GM21786 (cell line): Measurements from ENCODE around the gene KRT7.
"Not testable (repeated sequence)": the region's sequence is repeated elsewhere in the genome, so short reads cannot be mapped to it uniquely, and the experiment has no call there.

ENCODE experiments used
- ATAC-seq: cut with Tn5 transposase; IDR thresholded peaks from one replicate; pipeline ENCODE4 v1.9.1; 2021; ENCODE audit not compliant: unreplicated experiment

KRT7 gene

GRCh38 chr12:52254965-52255751 lies 22.1 kb downstream of the KRT7 start:
- no peak for ATAC-seq

DNA sequence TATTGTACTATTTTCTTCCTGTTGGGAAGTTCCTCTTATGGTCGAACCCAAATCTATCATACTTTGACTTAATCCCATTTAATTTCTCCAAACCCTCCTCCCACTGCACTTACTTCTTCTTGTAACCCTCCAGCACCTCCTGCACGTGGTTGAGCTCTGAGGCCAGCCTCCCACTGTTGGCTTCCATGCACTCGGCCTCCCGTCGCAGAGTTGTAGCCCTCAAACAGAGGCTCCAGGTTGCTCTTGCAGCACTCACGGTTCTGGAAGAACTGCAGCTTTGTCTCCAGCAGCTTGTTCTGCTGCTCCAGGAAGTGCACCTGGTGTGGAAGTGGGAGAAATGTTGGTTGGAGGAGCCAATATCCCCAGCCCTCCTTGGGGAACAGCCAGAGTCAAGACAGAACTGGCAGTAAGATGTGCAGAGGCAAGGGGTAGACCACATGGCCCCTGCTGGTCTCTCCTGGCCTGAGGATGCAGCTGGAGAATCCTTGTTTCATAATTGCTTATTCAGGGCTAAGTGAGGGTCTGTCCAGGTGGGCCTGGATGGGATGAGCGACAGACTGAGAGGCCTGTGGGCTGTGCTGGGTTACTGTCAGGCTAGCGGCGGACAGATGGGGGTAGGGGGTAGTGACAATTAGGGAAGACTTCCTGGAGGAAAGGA lies 23.0 kb downstream of the KRT7 start:
- no peak for ATAC-seq

GRCh38 chr12:52256584-52256935 lies 23.5 kb downstream of the KRT7 start:
- no peak for ATAC-seq

DNA sequence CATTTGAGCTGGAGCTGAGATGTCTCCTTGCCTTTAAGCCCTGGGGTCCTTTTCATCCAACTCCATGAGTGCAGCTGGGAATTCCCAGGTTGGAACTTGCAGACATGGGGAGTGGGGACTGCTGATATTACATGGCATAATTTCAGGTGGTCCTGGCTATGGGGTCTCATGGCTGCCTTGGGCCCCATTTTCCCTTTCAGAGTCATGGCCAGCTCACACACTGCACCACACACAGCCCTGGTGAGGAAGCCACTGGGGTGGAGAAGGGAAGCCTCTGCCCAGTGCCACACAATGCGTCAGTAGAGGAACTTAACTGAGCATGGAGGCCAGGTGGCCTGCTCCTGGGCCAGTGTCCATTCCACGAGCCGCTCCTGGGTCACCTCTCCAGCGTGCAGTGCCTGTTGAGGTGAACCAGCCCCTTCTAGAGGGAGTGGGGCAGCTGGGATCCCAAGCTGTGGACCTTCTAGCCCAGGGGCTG lies 24.1 kb downstream of the KRT7 start:
- ATAC-seq, result no peak

DNA sequence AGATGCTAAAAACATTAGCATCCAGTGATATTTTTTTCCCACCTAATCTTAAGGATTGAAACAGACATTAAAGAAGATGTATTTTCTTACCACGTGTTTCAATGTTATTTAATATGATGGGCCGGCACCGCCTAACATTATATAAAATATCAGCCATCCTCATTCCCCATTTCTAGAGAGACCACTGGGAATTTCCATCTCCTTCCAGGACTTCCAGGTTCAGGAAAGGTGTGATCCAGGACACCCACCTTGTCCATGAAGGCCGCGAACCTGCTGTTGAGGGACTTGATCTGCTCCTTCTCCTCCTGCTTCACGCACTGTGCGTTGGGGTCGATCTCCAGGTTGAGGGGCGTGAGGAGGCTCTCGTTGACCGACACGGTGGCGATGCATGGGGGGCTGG lies 24.9 kb downstream of the KRT7 start:
- not testable (repeated sequence) for ATAC-seq

- ATAC-seq, result no peak
These were observed 25.4 kb downstream of the KRT7 start for GRCh38 chr12:52258335-52258901.

- no peak for ATAC-seq
These were observed 26.7 kb downstream of the KRT7 start for GRCh38 chr12:52259657-52260243.

DNA sequence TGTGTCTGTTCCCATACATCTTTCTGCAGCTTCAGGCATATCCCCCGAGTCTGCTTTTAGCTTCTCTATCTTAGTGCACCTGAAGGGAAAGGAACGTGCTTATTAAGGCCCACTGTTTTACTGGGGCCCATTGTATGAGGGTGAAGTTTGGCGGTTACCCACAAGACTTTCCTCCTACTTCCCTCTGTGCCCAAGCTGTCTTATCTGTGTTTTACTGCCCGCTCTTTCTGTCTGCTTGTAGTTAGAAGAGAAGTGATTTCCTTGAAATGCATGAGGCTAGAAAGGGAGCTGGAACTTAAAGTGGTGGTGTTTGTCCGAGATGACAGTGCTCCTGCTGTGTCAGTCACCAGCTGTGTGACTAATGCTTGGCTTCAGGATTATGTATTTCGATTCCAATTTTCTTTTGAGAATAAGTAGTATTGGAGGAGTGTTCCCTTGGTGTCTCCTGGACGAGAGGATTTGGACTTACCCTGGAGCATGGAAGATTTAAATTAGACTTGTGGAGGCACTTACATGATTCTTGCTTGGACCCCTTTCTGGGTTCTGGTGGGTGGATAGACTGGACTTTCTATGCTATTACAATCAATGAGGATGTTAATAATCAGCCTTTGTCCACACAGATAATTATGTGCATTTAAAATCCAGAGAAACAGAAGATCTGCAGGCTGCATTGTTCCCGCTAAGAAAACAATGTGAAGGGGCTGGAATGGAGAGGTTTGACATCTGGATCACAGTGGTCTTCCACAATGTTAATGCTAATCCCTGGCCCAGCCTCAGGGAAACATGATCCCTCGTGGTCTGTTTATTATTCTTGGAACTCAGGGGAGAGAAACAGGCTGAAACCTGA lies 27.5 kb downstream of the KRT7 start:
- no peak for ATAC-seq

DNA sequence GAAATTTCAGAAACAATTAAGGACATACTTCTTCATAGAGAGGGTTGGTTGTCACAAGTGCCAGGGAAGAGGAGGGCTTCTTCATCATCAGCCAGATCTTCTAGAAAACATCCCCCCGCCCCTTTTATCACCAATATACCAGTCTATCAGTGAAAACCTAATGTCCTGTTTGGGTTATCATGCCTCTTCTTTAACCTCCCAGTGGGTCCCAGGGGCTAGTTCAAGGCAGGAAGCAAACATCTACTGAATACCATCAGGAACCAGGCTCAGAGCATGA lies 28.1 kb downstream of the KRT7 start:
- ATAC-seq, result no peak

DNA sequence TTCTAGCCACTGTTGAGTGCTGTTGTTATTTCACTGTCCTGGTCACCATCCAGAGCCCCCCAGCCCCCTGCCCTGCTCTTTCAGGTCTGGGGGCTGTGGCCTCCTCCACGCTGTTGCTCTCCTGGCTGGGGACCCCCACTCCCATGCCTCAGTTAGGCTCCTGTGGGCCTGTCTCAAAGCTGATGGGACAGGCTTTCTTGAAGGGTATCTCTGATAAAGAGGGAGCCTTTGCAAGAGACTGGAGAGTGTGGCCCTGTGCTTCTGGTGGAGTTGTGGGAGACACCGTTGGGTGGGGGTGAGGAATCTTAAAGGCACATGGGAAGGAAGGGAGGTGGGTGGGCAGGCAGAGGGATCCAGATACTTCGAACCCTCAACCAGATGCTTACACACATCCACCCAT lies 29.2 kb downstream of the KRT7 start:
- no peak for ATAC-seq

- no peak for ATAC-seq
These were observed 30.9 kb downstream of the KRT7 start for GRCh38 chr12:52263761-52264434.

DNA sequence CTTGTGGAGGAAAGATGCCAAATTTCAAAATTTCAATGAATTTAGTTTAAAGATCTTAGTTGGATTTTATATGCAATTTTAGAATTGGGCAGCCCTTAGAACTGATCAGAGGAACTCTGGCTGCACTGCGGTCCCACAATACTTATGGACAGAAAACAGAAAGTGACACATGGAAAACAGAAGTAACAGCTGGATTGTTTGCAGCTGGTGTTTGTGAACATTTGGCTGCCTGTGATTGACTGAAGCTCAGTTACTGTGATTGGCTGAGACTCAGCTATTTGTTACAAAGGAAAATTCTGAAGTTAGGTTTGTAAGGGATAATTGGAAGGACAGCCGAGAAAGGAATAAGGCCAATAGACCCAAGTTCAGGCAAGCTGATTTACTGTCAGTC lies 31.4 kb downstream of the KRT7 start:
- no peak for ATAC-seq

DNA sequence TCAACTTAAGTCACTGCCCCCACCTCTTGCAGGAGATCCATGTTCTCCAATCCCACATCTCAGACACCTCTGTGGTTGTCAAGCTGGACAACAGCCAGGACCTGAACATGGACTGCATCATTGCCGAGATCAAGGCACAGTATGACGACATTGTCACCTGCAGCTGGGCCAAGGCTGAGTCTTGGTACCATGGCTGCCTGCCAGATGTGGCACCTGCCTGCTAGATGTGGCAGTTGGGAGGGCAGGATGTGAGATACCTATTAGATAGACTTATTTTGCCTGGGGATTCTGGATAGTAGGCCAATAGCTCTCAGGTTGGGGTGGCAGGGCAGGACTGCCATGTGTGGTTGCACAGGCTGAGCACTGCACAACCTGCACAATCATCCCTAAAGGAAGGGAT lies 33.5 kb downstream of the KRT7 start:
- ATAC-seq, result no peak

- no peak for ATAC-seq
These were observed 34.2 kb downstream of the KRT7 start for GRCh38 chr12:52267266-52267665.

DNA sequence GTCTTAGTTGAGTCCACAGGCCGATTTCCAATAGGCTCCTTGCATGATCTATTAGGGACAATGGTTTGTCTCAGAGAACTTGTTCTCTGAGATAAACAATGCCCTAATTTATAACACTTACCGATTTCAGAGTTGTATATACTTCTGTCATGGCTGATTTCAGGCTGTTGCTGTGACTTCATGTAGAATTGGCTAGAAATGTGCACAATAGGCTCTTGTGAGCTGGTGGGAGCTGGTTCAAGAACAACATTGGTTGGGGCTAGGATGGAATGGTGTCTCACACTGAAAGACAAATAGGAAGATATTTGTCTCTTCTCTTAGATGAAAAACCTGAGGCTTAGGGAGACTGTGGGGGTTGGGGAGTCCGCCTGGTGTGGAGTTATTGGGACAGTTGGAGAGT lies 34.7 kb downstream of the KRT7 start:
- no peak for ATAC-seq

DNA sequence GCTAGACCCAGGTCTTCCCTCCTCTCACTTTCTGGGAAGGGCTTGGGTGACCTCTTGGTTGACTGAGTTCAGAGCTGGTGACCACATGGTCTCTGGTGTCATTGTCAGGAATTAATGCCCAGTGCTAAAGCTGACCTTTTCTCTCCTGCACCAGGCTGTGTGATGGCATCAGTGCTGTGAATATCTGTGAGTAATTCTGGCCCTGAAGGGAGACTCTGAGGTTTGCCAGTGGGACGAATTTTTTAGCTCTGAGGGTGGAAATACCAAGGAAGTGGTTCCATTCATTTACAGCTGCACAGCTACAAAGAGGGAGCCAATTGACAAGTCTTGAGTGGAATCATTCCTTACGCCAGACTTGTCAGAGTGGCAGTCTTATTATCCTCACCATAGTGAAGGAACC lies 35.2 kb downstream of the KRT7 start:
- ATAC-seq, result no peak

DNA sequence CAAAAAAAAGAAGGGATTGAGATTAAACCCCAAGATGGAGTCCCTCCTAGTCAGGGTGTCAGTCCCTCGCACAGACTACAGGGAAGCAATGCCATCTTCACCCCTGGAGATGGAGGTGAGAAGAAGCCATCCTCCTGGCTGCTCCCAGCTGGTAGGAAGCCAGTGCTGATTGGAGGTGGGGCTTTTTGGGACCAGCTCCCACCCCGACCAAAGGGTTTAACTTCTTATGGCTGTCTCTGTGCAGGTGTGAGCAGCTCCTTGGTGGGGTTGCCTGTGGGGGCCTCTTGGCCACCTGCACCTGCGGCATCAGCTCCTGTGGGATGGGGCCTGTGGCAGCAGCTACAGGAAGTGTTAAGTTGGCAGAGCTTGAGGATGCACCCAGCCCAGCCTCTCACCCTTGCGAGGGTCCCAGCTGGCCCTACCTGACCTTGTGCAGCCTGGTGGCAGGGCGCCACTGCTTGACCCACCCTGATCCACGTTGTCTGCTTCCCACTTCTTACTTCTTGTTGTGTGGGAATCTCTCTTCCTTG lies 37.6 kb downstream of the KRT7 start:
- no peak for ATAC-seq

DNA sequence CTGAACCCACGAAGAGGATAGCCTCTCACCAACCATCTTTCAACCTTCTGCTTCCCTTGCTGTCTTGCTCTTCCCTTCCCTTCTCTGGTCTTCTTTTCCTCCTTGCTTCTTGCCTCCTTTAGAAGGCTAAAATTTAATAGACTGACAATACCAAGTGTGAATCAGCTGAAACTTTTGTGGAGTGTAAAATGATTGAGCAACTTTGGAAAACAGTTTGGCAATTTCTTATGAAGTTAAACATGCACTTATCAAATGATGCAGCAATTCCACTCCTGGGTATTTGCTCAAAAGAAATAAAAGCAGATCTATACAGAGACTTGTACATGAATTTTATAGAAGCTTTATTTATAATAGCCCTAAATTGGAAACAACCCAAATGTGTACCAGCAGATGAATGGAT lies 38.1 kb downstream of the KRT7 start:
- no peak for ATAC-seq

GRCh38 chr12:52274521-52275120 lies 41.6 kb downstream of the KRT7 start, which contains the start of gene KRT86:
Gene KRT86, plus strand, starts transcription at chr12:52274645. Its CDS starts 27,272 bp downstream, at chr12:52301917.
- no peak for ATAC-seq

DNA sequence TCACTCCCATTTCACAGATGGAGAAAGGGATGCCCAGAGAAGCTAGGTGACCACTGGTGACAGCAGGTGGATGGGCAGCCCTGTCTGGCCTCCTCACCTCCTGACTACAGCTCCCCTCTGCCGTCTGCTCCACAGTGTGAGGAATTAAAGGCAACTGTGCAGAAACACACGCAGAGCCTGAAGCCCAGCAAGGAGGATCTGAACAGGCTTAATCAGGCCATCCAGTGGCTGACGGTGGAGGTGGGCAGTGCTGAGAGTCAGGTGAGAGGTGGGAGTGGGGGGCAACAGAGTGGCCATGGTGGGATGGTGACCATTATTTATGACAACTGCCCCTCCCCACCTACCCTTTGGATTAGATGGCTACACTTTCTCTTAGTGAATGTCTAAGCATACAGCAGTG lies 42.6 kb downstream of the KRT7 start:
- no peak for ATAC-seq
